ENCODE data around the gene SERGEF. TPM values are rescaled to one million over a fixed set of nuclear protein-coding genes. Genes with fewer than 3 reads are reported as not detected.

The SERGEF gene
- total RNA-seq, 6 experiments from 2014 or later: 8.4 to 19.5 (median 15.8) TPM

DNA sequence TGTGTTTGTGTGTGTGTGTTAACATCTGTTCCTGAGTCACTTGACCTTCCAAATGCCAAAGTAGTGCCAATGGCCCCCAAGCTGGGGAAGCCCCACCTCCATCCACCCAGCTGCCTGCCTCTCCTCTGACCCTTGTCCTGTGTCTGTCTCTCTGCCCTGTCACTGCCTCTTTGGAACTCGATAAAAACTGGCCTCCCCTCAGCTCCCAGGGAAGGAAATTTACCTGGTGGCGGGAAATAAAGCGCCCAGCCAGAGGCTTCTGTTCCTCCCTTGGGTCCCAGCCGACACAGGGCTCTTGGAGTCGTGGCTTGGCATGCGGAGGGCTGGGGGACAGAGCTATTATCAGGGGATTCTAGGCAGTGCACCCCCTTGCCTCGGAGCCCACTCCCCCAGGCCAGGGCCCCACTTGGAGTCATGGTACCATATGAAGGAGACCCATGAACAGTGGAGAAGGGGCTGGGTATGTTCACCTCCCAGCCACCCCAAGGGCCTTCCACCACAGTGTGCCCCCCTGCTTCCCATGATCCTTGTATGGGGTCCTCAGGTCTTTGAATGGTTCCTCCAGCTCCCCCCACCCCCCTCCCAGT, 272.1 kb downstream of the SERGEF start:
- Histone ChIP-seq H3K27me3 (peaks cover 0 to 12% of the 10 kb centered on the region in 2 donors), H3K9me3 (no peaks in the 10 kb centered on the region), H3K27ac (no peak overlapping the region), H3K4me3 (no peak overlapping the region), H3K4me1 (no peaks in the 10 kb centered on the region), H3K36me3 (no peaks in the 10 kb centered on the region)
- intact Hi-C loops (cut with DNase I): no loop called here
- TF ChIP-seq, protein P1, sequence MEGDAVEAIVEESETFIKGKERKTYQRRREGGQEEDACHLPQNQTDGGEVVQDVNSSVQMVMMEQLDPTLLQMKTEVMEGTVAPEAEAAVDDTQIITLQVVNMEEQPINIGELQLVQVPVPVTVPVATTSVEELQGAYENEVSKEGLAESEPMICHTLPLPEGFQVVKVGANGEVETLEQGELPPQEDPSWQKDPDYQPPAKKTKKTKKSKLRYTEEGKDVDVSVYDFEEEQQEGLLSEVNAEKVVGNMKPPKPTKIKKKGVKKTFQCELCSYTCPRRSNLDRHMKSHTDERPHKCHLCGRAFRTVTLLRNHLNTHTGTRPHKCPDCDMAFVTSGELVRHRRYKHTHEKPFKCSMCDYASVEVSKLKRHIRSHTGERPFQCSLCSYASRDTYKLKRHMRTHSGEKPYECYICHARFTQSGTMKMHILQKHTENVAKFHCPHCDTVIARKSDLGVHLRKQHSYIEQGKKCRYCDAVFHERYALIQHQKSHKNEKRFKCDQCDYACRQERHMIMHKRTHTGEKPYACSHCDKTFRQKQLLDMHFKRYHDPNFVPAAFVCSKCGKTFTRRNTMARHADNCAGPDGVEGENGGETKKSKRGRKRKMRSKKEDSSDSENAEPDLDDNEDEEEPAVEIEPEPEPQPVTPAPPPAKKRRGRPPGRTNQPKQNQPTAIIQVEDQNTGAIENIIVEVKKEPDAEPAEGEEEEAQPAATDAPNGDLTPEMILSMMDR (IDR thresholded peaks at IDR 0.05): no peak
- TF ChIP-seq POLR2A (IDR thresholded peaks at IDR 0.05): no peak
- 10% methylated on average over 3 of the region's 7 CpGs for WGBS (ENCODE audit: insufficient coverage, low coverage, low lambda C conversion rate, missing lambda C conversion rate)
- ATAC-seq (peak in 2 of 4 donors; percentile 23 to 38), DNase-seq (no peak)

DNA sequence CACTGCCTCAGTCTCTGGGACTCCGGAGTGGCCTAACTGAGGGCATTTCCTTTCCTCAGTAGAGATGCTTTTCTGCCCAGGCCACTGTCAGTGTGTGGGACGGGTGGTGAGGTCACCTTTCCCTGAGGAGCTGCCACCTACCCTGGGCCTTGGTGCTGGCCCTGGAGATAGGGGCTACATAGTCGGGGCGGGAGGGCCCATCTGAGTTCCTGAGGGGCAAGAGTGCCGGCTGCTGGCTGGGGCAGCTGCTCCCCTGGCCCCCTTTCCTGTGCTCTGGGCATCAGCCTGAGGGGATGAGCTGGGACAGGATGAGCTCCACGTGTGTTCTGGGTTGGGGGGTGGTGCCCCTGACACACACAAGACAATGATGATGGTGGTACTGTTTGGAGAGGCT, 272.9 kb downstream of the SERGEF start:
- Histone ChIP-seq H3K4me1 (peaks cover 0 to 5% (median 0%) of the 10 kb centered on the region in 4 donors), H3K27me3 (peaks cover 0 to 12% of the 10 kb centered on the region in 2 donors), H3K9me3 (no peaks in the 10 kb centered on the region), H3K36me3 (no peaks in the 10 kb centered on the region), H3K4me3 (no peak overlapping the region), H3K27ac (no peak overlapping the region)
- DNase-seq: no peak
- TF ChIP-seq, protein P1 (IDR thresholded peaks at IDR 0.05): no peak
- no peak for TF ChIP-seq POLR2A (IDR thresholded peaks at IDR 0.05)
- intact Hi-C loops (cut with DNase I): no loop called here
- no peak for ATAC-seq
- 73% methylated on average over 2 of the region's 6 CpGs for WGBS (ENCODE audit: insufficient coverage, low coverage, low lambda C conversion rate, missing lambda C conversion rate)

DNA sequence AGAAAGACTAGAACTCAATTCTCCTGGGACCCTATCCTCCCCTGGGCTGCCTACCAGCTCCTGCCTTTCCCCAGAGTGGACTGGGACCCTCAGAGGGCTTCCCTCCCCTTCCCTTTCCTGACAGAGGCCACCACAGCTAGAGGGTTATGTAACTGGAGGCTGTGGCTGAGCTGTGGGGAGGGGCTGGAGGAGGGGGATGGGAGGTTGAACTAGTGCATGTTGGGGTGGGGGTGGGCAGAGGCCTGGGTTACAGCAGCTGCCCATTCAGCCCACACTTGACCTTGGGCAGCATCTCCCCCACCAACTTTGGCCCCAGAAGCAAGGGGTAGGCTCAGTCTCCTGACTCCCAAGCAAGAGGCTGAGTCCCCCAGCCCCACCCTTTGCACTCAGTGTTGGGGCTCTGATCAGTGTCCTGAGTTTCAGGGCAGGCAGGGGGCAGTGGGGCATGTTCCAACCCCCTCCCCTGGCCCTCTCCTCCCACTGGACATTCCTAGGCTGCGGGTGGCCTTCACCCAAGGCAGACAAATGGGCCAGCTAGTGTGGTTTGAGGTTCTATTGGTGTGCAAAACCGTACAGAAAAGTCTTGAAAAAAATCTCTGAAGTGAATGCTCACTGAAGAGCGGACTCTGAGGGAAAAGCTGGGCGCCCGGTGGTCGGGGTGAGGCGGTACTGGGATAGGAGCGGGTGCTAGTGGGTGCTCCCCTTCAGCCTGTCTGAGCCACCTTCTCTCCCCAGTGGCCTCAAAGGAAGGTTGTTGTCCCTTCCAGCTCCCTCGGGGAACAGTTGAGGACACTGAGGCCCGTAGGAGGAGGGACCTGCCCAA, 274.5 kb downstream of the SERGEF start:
- Histone ChIP-seq H3K9me3 (no peaks in the 10 kb centered on the region), H3K4me1 (peaks cover 0 to 10% (median 0%) of the 10 kb centered on the region in 4 donors), H3K27me3 (peaks cover 0 to 12% of the 10 kb centered on the region in 2 donors), H3K27ac (no peak overlapping the region), H3K4me3 (no peak overlapping the region), H3K36me3 (no peaks in the 10 kb centered on the region)
- intact Hi-C loops (cut with DNase I): no loop called here
- TF ChIP-seq POLR2A (IDR thresholded peaks at IDR 0.05): no peak
- no peak for DNase-seq
- WGBS (ENCODE audit: insufficient coverage, low coverage, low lambda C conversion rate, missing lambda C conversion rate): 0% methylated on average over 1 of the region's 10 CpGs
- ATAC-seq: no peak

Other genes with a start within 250 kb of the SERGEF start
- gene TPH1, start 33.2 kb upstream of the SERGEF start, total RNA-seq: under 1 TPM in 5 of 6 experiments, not detected in 1; 0.07 to 0.25 (median 0.12) TPM
- gene SAAL1, start 93.0 kb upstream of the SERGEF start, total RNA-seq: 1 to 10 TPM; 4.2 to 6.8 (median 5.6) TPM
- under 1 TPM in 1 of 6 experiments, not detected in 5; 0.16 TPM for gene MRGPRX3, start 119.5 kb upstream of the SERGEF start, total RNA-seq
- gene MRGPRX4, start 159.8 kb upstream of the SERGEF start, total RNA-seq: not detected
- gene SAA4, start 223.8 kb upstream of the SERGEF start, total RNA-seq: 1,000 to 10,000 TPM in 3 of 6 experiments, 100 to 1,000 TPM in 3; 798 to 1,388 (median 1,016) TPM
- gene SAA2, start 235.6 kb upstream of the SERGEF start, total RNA-seq: over 10,000 TPM in 5 of 6 experiments, 1,000 to 10,000 TPM in 1; 3,864 to 26,600 (median 17,359) TPM